Caco-2 (cell line): ENCODE data around the gene PAM. TPM values are rescaled to one million over a fixed set of nuclear protein-coding genes. Genes with fewer than 3 reads are reported as not detected.

Experiments used
- BruUV-seq: library from RNA; stranded (reverse); fragments of 400-500 nt; replicated peaks from 2 replicates; lab custom pipeline; 2021; lab: Mats Ljungman, UMichigan
- CTCF ChIA-PET: fragments of 300-600 bp; sonication (Branson Sonifier 250); formaldehyde crosslinking; loops from one replicate; lab custom pipeline; 2022; ENCODE audit warnings: antibody characterized with exemption; lab: Charles Lee
- POLR2A ChIA-PET: fragments of 300-600 bp; sonication (Branson Sonifier 250); formaldehyde crosslinking; loops from one replicate; lab custom pipeline; 2022; ENCODE audit warnings: antibody characterized with exemption; lab: Charles Lee
- DNase-seq, 2 experiments: peaks; one replicate each; pipeline versions ENCODE4 v3.0.0 to v3.0.0-alpha.2; 2020 to 2022
- H3K27me3 ChIP-seq: replicated peaks from 2 replicates; pipeline ENCODE4 v1.6.0; 2011; ENCODE audit warnings: low read length; ENCODE audit not compliant: control insufficient read depth, insufficient read depth
- H3K36me3 ChIP-seq: 2 replicates; pipeline ENCODE4 v1.5.1; 2011; ENCODE audit warnings: low read length; ENCODE audit not compliant: control insufficient read depth, insufficient read depth
- H3K4me1 ChIP-seq: fragments of 250-450 bp; sonication (Bioruptor Pico); 2 replicates; pipeline ENCODE4 v1.5.1; 2020; ENCODE audit warnings: mild to moderate bottlenecking
- H3K4me3 ChIP-seq: 2 replicates; pipeline ENCODE4 v1.5.1; 2011; ENCODE audit warnings: low read depth, mild to moderate bottlenecking, control low read depth, low read length
- H3K9me3 ChIP-seq: fragments of 250-450 bp; sonication (Bioruptor Pico); 2 replicates; pipeline ENCODE4 v1.5.1; 2020; ENCODE audit warnings: mild to moderate bottlenecking, moderate library complexity
- H3K27ac Mint-ChIP-seq: one replicate; pipeline ENCODE4 v1.8.0; 2022; ENCODE audit warnings: mixed read lengths; ENCODE audit not compliant: unreplicated experiment
- H3K27me3 Mint-ChIP-seq: one replicate; pipeline ENCODE4 v1.8.0; 2022; ENCODE audit warnings: mixed read lengths; ENCODE audit not compliant: insufficient read depth, unreplicated experiment
- H3K36me3 Mint-ChIP-seq: one replicate; pipeline ENCODE4 v1.8.0; 2022; ENCODE audit warnings: mild to moderate bottlenecking, mixed read lengths; ENCODE audit not compliant: insufficient read depth, unreplicated experiment
- H3K4me1 Mint-ChIP-seq: one replicate; pipeline ENCODE4 v1.8.0; 2022; ENCODE audit warnings: low read depth, mixed read lengths; ENCODE audit not compliant: unreplicated experiment
- H3K4me3 Mint-ChIP-seq: one replicate; pipeline ENCODE4 v1.8.0; 2022; ENCODE audit warnings: mild to moderate bottlenecking, moderate library complexity, mixed read lengths; ENCODE audit not compliant: unreplicated experiment
- H3K9me3 Mint-ChIP-seq: one replicate; pipeline ENCODE4 v1.8.0; 2022; ENCODE audit warnings: mixed read lengths; ENCODE audit not compliant: unreplicated experiment
- intact Hi-C: fragments of 100-400 bp; cut with micrococcal nuclease; formaldehyde crosslinking; loops from one replicate; pipeline ENCODE4 v1.10.0; 2022; ENCODE audit not compliant: unreplicated experiment
- total RNA-seq: library from RNA; stranded (reverse); gene quantifications from 2 replicates; pipeline ENCODE4 v1.2.3, GENCODE V29; 2022
- TF ChIP-seq, protein P1 (sequence below), 2 experiments: fragments of 200-600 bp in 1 of 2; IDR thresholded peaks; 1 replicate in 1 of 2; 2 replicates in 1 of 2; pipeline versions ENCODE4 v1.5.1 to v1.8.0; 2011 to 2022; ENCODE audit warnings: antibody characterized with exemption in 1 of 2, control low read depth in 1 of 2, inconsistent platforms in 1 of 2, low read depth in 1 of 2, low read length in 1 of 2, mild to moderate bottlenecking in 1 of 2, moderate library complexity in 1 of 2; ENCODE audit not compliant: insufficient read depth in 1 of 2, severe bottlenecking in 1 of 2, unreplicated experiment in 1 of 2

Gene PAM
- total RNA-seq, 1 experiment from 2014 or later, result 48.0 TPM

DNA sequence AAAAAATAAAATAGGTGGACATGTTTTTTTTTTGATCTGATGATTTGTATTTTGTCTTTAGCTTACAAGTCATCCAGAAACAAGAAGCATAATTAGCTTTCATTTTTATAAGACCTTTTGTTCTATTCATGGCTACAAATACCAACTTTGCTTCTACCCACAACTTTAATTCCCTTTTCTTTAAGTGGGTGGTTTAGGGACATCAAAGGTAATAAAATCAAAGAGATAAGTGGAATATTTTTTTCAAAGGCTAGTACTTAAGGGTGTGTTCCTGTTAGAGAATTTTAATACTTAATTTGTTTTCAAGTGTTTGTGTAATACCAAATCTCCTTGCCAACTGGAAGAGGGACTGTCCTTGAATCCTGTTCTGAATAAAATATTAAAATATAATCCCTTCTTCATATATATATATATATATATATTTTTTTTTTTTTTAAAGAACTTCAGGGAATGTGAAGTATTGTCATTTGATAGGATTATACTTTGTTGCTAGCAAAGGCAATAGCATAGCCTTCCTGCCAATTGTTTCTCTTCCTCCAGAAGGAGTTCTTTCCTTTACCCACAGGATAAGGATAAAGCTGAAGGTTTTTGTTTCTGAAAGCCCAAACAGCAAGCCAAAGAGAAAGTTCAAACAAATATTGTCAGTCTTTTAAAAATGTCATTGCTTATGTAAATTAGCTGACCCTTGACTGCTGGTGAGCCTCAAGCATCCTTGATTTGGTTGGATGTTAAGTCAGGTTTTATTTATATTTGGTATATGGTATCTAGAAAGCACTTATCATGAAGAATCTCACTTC, 108.9 kb downstream of the PAM start:
- intact Hi-C loops, result no loop called here
- CTCF ChIA-PET, result no interaction called here
- BruUV-seq, result no TSS peak

DNA sequence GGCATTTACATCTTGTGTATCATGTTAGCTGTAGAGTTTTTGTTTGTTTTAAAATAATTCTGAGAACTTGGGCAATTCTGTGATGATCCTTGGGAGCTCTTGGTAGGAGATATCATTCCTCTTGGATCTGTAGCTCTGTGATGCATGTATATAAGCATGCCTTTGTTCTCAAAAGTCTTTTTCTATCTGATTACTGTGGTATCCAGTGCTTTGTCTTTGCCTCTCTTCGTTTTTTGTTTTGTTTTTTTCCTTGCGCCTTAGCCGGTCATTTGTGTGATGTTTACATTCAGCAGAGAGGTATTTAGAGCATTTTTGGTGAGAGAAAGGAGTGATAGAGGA, 110.0 kb downstream of the PAM start:
- intact Hi-C loops, result no loop called here
- ChIA-PET CTCF (no interaction called here), POLR2A (no interaction called here)
- H3K4me1 ChIP-seq, result no peaks in the 10 kb centered on the region
- no peaks in the 10 kb centered on the region for H3K9me3 Mint-ChIP-seq
- H3K4me3 ChIP-seq, result peak overlapping the region; percentile 60
- DNase-seq, result no peak
- peak overlapping the region; percentile 14 for H3K27ac Mint-ChIP-seq
- H3K9me3 ChIP-seq, result no peaks in the 10 kb centered on the region
- peak overlapping the region; percentile 74 for H3K4me3 Mint-ChIP-seq
- no peaks in the 10 kb centered on the region for H3K36me3 ChIP-seq
- H3K4me1 Mint-ChIP-seq, result peaks cover 6% of the 10 kb centered on the region
- H3K27me3 Mint-ChIP-seq, result peaks cover 2% of the 10 kb centered on the region
- BruUV-seq, result no TSS peak
- peaks cover 14% of the 10 kb centered on the region for H3K36me3 Mint-ChIP-seq
- TF ChIP-seq, protein P1, sequence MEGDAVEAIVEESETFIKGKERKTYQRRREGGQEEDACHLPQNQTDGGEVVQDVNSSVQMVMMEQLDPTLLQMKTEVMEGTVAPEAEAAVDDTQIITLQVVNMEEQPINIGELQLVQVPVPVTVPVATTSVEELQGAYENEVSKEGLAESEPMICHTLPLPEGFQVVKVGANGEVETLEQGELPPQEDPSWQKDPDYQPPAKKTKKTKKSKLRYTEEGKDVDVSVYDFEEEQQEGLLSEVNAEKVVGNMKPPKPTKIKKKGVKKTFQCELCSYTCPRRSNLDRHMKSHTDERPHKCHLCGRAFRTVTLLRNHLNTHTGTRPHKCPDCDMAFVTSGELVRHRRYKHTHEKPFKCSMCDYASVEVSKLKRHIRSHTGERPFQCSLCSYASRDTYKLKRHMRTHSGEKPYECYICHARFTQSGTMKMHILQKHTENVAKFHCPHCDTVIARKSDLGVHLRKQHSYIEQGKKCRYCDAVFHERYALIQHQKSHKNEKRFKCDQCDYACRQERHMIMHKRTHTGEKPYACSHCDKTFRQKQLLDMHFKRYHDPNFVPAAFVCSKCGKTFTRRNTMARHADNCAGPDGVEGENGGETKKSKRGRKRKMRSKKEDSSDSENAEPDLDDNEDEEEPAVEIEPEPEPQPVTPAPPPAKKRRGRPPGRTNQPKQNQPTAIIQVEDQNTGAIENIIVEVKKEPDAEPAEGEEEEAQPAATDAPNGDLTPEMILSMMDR (IDR thresholded peaks at IDR 0.05; ENCODE audit: insufficient read depth in 1 of 2, low read depth in 1 of 2, low read length in 1 of 2, severe bottlenecking in 1 of 2, unreplicated experiment in 1 of 2), result no peak
- H3K27me3 ChIP-seq, result no peaks in the 10 kb centered on the region

More for the DNA sequence above, 108.9 kb downstream of the PAM start:
- no peak overlapping the region for H3K4me3 Mint-ChIP-seq
- H3K4me1 Mint-ChIP-seq, result peaks cover 6% of the 10 kb centered on the region
- H3K9me3 Mint-ChIP-seq, result no peaks in the 10 kb centered on the region
- POLR2A ChIA-PET, result no interaction called here
- Histone ChIP-seq H3K4me3 (no peak overlapping the region), H3K27me3 (no peaks in the 10 kb centered on the region), H3K9me3 (no peaks in the 10 kb centered on the region), H3K4me1 (no peaks in the 10 kb centered on the region), H3K36me3 (no peaks in the 10 kb centered on the region)
- no peak overlapping the region for H3K27ac Mint-ChIP-seq
- TF ChIP-seq, protein P1 (IDR thresholded peaks at IDR 0.05; ENCODE audit: insufficient read depth in 1 of 2, low read depth in 1 of 2, low read length in 1 of 2, severe bottlenecking in 1 of 2, unreplicated experiment in 1 of 2), result no peak
- H3K36me3 Mint-ChIP-seq, result peaks cover 17% of the 10 kb centered on the region
- H3K27me3 Mint-ChIP-seq, result peaks cover 2% of the 10 kb centered on the region
- DNase-seq, result no peak

- DNase-seq, result peak in 1 of 2 experiments; percentile 47
- peak overlapping the region; percentile 60 for H3K4me3 ChIP-seq
- Mint-ChIP-seq H3K36me3 (peaks cover 11% of the 10 kb centered on the region), H3K27me3 (peaks cover 2% of the 10 kb centered on the region), H3K4me3 (peak overlapping the region; percentile 74), H3K27ac (peak overlapping the region; percentile 14), H3K9me3 (no peaks in the 10 kb centered on the region), H3K4me1 (peaks cover 6% of the 10 kb centered on the region)
- H3K4me1 ChIP-seq, result no peaks in the 10 kb centered on the region
- H3K36me3 ChIP-seq, result no peaks in the 10 kb centered on the region
- H3K27me3 ChIP-seq, result no peaks in the 10 kb centered on the region
- CTCF ChIA-PET, result no interaction called here
- intact Hi-C loops, result no loop called here
- no TSS peak for BruUV-seq
- POLR2A ChIA-PET, result no interaction called here
- H3K9me3 ChIP-seq, result no peaks in the 10 kb centered on the region
- TF ChIP-seq, protein P1 (IDR thresholded peaks at IDR 0.05; ENCODE audit: insufficient read depth in 1 of 2, low read depth in 1 of 2, low read length in 1 of 2, severe bottlenecking in 1 of 2, unreplicated experiment in 1 of 2), result no peak
Observed at GRCh38 chr5:102865510-102866236, 110.6 kb downstream of the PAM start.
